OCI-M1 (cell line): Measurements from ENCODE around the gene CYLD.

Experiments
- DNase-seq: peaks from one replicate; lab custom pipeline; 2025; lab: John Stamatoyannopoulos, UW

CYLD gene

GRCh38 chr16:50781518-50781917, 39.6 kb downstream of the CYLD start:
- DNase-seq: no peak

GRCh38 chr16:50789757-50790156, 47.9 kb downstream of the CYLD start:
- DNase-seq: no peak

GRCh38 chr16:50791522-50791921, 49.6 kb downstream of the CYLD start:
- DNase-seq: no peak

GRCh38 chr16:50796829-50797228, 54.9 kb downstream of the CYLD start:
- no peak for DNase-seq

- no peak for DNase-seq
Observed at GRCh38 chr16:50797456-50797855, 55.6 kb downstream of the CYLD start.

GRCh38 chr16:50800074-50800473, 58.2 kb downstream of the CYLD start:
- no peak for DNase-seq

- no peak for DNase-seq
Observed at GRCh38 chr16:50801036-50801435, 59.1 kb downstream of the CYLD start.

- DNase-seq: no peak
Observed at GRCh38 chr16:50802000-50802399, 60.1 kb downstream of the CYLD start.

- DNase-seq: no peak
Observed at GRCh38 chr16:50802961-50803360, 61.1 kb downstream of the CYLD start.

GRCh38 chr16:50804290-50804907, 62.5 kb downstream of the CYLD start:
- no peak for DNase-seq

- peak; percentile 90 for DNase-seq
Observed at GRCh38 chr16:50806099-50807062, 64.5 kb downstream of the CYLD start.

- DNase-seq: no peak
Observed at GRCh38 chr16:50808929-50809538, 67.1 kb downstream of the CYLD start.

- no peak for DNase-seq
Observed at GRCh38 chr16:50809561-50809960, 67.7 kb downstream of the CYLD start.

- DNase-seq: no peak
Observed at GRCh38 chr16:50810241-50810965, 68.5 kb downstream of the CYLD start.

- DNase-seq: no peak
Observed at GRCh38 chr16:50812046-50812445, 70.2 kb downstream of the CYLD start.

GRCh38 chr16:50812876-50813466, 71.1 kb downstream of the CYLD start:
- DNase-seq: no peak

GRCh38 chr16:50814052-50814451, 72.2 kb downstream of the CYLD start:
- peak; percentile 51 for DNase-seq

GRCh38 chr16:50814541-50814940, 72.7 kb downstream of the CYLD start:
- no peak for DNase-seq

GRCh38 chr16:50815382-50815781, 73.5 kb downstream of the CYLD start:
- DNase-seq: no peak

- no peak for DNase-seq
Observed at GRCh38 chr16:50816901-50817555, 75.1 kb downstream of the CYLD start.

GRCh38 chr16:50818380-50818779, 76.5 kb downstream of the CYLD start:
- DNase-seq: no peak
